OCI-LY1 (cell line): ENCODE results near the gene GOLM1.

Experiments
- EZH2 ChIP-seq: fragments of 200-600 bp; sonication (generic), shearing (Covaris generic); IDR thresholded peaks from 2 replicates; pipeline ENCODE4 v1.8.0; 2017; ENCODE audit warnings: borderline replicate concordance, mixed run types, mild to moderate bottlenecking, antibody characterized with exemption, low read length, moderate library complexity, mixed read lengths
- TF ChIP-seq, protein P1 (sequence below): fragments of 200-600 bp; sonication (generic), shearing (Covaris generic); IDR thresholded peaks from 2 replicates; pipeline ENCODE4 v1.5.1; 2017; ENCODE audit warnings: mild to moderate bottlenecking, antibody characterized with exemption, low read length, moderate library complexity, mixed read lengths

DNA sequence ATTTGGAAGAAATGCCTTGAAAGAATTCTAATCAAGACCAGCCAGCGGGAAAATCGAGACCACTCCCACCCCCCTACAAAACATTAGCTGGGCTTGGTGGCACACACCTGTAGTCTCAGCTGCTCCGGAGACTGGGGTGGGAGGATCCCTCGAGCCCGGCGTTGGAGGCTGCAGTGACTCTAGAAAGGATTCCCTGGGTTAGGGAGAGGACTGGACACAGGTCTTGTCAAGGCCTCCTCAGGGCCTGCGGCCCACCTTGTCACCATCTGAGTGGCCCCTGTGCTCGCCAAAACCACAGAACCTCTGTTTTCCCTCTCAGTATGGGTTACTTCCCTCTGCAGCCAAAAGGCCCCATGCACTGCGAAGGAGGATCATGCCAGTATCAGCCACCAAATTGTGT, 16.5 kb upstream of the GOLM1 start:
- TF ChIP-seq, protein P1, sequence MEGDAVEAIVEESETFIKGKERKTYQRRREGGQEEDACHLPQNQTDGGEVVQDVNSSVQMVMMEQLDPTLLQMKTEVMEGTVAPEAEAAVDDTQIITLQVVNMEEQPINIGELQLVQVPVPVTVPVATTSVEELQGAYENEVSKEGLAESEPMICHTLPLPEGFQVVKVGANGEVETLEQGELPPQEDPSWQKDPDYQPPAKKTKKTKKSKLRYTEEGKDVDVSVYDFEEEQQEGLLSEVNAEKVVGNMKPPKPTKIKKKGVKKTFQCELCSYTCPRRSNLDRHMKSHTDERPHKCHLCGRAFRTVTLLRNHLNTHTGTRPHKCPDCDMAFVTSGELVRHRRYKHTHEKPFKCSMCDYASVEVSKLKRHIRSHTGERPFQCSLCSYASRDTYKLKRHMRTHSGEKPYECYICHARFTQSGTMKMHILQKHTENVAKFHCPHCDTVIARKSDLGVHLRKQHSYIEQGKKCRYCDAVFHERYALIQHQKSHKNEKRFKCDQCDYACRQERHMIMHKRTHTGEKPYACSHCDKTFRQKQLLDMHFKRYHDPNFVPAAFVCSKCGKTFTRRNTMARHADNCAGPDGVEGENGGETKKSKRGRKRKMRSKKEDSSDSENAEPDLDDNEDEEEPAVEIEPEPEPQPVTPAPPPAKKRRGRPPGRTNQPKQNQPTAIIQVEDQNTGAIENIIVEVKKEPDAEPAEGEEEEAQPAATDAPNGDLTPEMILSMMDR = no peak
- no peak for TF ChIP-seq EZH2
